ENCODE measurements around the gene FLOT1. TPM values are rescaled to one million over a fixed set of nuclear protein-coding genes. Genes with fewer than 3 reads are reported as not detected.

The FLOT1 gene
- polyA plus RNA-seq, 2 of the 4 experiments (the other 2 are of a cell fraction): 89.7 to 135 TPM

DNA sequence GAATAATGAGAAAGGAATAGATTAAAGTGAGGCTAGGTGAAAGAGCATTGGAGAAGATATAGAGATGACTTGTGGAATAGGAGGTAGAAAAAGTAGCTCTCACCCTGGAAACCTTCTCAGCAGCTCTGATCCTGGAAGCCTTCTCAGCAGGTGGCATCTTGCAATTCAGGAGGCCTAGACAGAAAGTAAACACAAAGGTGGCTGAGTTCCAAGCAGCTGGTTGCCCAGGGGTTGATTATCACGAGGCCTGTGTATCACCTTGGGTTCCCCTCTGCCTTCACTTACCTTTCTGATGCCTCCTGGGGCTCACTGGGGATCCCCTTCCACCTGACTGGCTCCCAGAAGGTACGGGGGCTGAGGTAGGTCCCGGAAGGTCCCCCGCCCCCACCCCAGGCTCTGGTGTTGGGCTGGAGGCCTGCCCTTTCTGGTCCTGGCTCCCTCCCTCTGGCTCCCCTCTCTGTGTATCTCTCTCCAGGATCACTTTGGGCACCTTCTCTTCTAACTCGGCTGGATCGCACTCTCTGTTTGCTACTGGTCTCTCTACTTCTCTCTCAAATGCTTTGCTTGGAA is 35.1 kb downstream of the FLOT1 start:
- FAIRE-seq (no peak), ATAC-seq (peak; percentile 62 to 65; a peak in 5 of 6 replicates), DNase-seq (ENCODE audit: low read depth in 1 of 2, low spot score in 1 of 2) (peak in 1 of 2 experiments; percentile 47)
- Histone ChIP-seq H3K4me2 (peak overlapping the region; percentile 55), H3K9me3 (no peaks in the 10 kb centered on the region), H3K27ac (peak overlapping the region; percentile 71 to 82), H3K4me1 (peaks cover 37% of the 10 kb centered on the region), H3K4me3 (no peak overlapping the region)
- no peak for TF ChIP-seq POLR2A (IDR thresholded peaks at IDR 0.05; ENCODE audit: low read length)
- TF ChIP-seq, protein P1, sequence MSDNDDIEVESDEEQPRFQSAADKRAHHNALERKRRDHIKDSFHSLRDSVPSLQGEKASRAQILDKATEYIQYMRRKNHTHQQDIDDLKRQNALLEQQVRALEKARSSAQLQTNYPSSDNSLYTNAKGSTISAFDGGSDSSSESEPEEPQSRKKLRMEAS (IDR thresholded peaks at IDR 0.05): peak; percentile 45; the same call in 1 of the 2 replicates
- no peak for TF ChIP-seq ZFP36 (IDR thresholded peaks at IDR 0.05; ENCODE audit: borderline replicate concordance, partially characterized antibody)
- 0 out of 4 replicates have a peak, but pooled peaks of 1 of the 2 experiments have one; percentile 8 for TF ChIP-seq CEBPB (IDR thresholded peaks at IDR 0.05)
- TF ChIP-seq HOXB5 (CRISPR knock-in tag; IDR thresholded peaks at IDR 0.05): no peak
- TF ChIP-seq, protein P2, sequence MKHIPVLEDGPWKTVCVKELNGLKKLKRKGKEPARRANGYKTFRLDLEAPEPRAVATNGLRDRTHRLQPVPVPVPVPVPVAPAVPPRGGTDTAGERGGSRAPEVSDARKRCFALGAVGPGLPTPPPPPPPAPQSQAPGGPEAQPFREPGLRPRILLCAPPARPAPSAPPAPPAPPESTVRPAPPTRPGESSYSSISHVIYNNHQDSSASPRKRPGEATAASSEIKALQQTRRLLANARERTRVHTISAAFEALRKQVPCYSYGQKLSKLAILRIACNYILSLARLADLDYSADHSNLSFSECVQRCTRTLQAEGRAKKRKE (CRISPR knock-in tag; IDR thresholded peaks at IDR 0.05; ENCODE audit: low read depth): no peak
- ChIA-PET CTCF (interaction anchor here (1.3 to 3.1 kb wide), 3 partner anchors 20 to 42 kb away, joined by 5 to 17 read pairs (median 5); no protein-coding TSS in a partner anchor), POLR2A (interaction anchor here (0.5 to 1.9 kb wide), 5 partner anchors 10 to 111 kb away, joined by 3 to 7 read pairs (median 4); partner anchors contain the start of gene MDC1)
- 44% methylated on average over 5 of the region's 6 CpGs for WGBS (ENCODE audit: missing lambda C conversion rate)

DNA sequence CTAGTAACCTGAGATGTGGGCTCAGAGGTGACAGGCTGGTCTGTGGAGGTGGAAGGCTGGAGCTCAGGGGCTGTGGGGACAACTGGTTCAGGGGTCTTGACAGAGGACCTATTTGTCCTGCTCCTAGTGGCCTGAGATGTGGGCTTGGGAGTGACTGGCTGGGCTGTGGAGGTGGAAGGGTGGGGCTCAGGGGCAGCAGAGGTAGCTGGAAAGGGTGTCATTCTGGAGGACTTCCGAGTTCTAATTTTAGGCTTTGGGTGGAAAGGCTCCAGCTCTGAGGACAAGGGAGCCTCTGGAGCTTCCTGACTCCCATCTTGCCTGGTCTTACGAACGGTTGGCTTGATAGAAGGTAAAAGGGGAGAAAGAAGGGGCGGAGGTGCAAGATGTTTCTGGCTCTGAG is 36.9 kb downstream of the FLOT1 start:
- FAIRE-seq (no peak), DNase-seq (ENCODE audit: low read depth in 1 of 2, low spot score in 1 of 2) (no peak), ATAC-seq (no peak)
- Histone ChIP-seq H3K4me1 (peaks cover 37% of the 10 kb centered on the region), H3K4me3 (no peak overlapping the region), H3K4me2 (no peak overlapping the region), H3K9me3 (no peaks in the 10 kb centered on the region), H3K27ac (0 out of 6 replicates have a peak overlapping the region, but pooled peaks of 1 of the 2 experiments have one; percentile 28)
- POLR2A ChIA-PET: no interaction called here
- 91% methylated on average over 4 of the region's 4 CpGs for WGBS (ENCODE audit: missing lambda C conversion rate)
- TF ChIP-seq MAZ (IDR thresholded peaks at IDR 0.05; ENCODE audit: borderline replicate concordance, low read depth, low read length): no peak
- no peak for TF ChIP-seq MAFK (IDR thresholded peaks at IDR 0.05; ENCODE audit: partially characterized antibody)
- TF ChIP-seq FOSB (CRISPR knock-in tag; IDR thresholded peaks at IDR 0.05): no peak
- CTCF ChIA-PET: interaction anchor here (1.0 to 3.1 kb wide), 4 partner anchors 12 to 27 kb away, joined by 3 to 17 read pairs (median 8); partner anchors contain the start of gene MDC1

DNA sequence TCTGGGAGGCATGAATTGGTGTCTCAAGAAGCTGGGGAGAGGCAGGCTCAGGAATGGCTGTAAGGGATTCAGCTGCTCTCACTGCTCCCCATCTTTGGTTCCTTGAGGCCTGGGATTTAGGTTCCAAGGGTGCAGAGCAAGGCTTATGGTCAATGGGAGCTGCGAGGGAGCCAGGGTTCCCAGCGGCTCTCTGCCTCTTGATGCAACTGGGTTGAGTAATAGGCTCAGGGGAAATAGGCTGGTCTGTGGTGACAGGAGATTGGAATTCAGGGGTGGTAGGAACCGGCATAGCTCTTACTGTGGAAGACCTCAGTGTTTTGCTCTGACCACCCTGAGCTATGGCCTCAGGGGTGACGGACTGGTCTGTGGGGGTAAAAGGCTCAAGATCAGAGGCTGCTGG is 38.7 kb downstream of the FLOT1 start:
- peaks cover 23% of the 10 kb centered on the region for H3K4me1 ChIP-seq
- H3K27ac ChIP-seq: no peak overlapping the region
- no peak overlapping the region for H3K4me2 ChIP-seq
- ChIA-PET CTCF (interaction anchor here (0.6 to 2.3 kb wide), 7 partner anchors 13 to 162 kb away, joined by 3 to 13 read pairs (median 3); partner anchors contain the start of genes DHX16 and MDC1), POLR2A (interaction anchor here (0.7 kb wide), 1 partner anchor 16 kb away, joined by 3 read pairs; no protein-coding TSS in a partner anchor)
- FAIRE-seq (no peak), DNase-seq (ENCODE audit: low read depth in 1 of 2, low spot score in 1 of 2) (no peak), ATAC-seq (no peak)
- no peaks in the 10 kb centered on the region for H3K9me3 ChIP-seq
- H3K4me3 ChIP-seq: no peak overlapping the region
- WGBS (ENCODE audit: missing lambda C conversion rate): 96% methylated on average over 2 of the region's 4 CpGs
- TF ChIP-seq, protein P3, sequence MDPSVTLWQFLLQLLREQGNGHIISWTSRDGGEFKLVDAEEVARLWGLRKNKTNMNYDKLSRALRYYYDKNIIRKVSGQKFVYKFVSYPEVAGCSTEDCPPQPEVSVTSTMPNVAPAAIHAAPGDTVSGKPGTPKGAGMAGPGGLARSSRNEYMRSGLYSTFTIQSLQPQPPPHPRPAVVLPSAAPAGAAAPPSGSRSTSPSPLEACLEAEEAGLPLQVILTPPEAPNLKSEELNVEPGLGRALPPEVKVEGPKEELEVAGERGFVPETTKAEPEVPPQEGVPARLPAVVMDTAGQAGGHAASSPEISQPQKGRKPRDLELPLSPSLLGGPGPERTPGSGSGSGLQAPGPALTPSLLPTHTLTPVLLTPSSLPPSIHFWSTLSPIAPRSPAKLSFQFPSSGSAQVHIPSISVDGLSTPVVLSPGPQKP (IDR thresholded peaks at IDR 0.05; ENCODE audit: low read depth, low read length): no peak
- no peak for TF ChIP-seq SREBF2 (IDR thresholded peaks at IDR 0.05)
- TF ChIP-seq CEBPB (IDR thresholded peaks at IDR 0.05): no peak
- TF ChIP-seq HDAC2 (IDR thresholded peaks at IDR 0.05): no peak
- TF ChIP-seq NPAS2 (CRISPR knock-in tag; IDR thresholded peaks at IDR 0.05; ENCODE audit: borderline replicate concordance): no peak
- no peak for TF ChIP-seq KDM1A (IDR thresholded peaks at IDR 0.05; ENCODE audit: low read depth)
- no peak for TF ChIP-seq FOSB (CRISPR knock-in tag; IDR thresholded peaks at IDR 0.05)
- no peak for TF ChIP-seq NFE2L2 (conservative IDR thresholded peaks at IDR 0.05; ENCODE audit: low read length)
- no peak for TF ChIP-seq JUN (IDR thresholded peaks at IDR 0.05)
- TF ChIP-seq ZSCAN20 (CRISPR knock-in tag; IDR thresholded peaks at IDR 0.05): no peak
- TF ChIP-seq, protein P4, sequence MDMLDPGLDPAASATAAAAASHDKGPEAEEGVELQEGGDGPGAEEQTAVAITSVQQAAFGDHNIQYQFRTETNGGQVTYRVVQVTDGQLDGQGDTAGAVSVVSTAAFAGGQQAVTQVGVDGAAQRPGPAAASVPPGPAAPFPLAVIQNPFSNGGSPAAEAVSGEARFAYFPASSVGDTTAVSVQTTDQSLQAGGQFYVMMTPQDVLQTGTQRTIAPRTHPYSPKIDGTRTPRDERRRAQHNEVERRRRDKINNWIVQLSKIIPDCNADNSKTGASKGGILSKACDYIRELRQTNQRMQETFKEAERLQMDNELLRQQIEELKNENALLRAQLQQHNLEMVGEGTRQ (IDR thresholded peaks at IDR 0.05): no peak
- no peak for TF ChIP-seq EHMT2 (IDR thresholded peaks at IDR 0.05; ENCODE audit: low read depth)

Measured in A549 (cell line).